Neural progenitor cell (in vitro differentiated cells): Measurements from ENCODE around the gene SCP2. TPM values are rescaled to one million over a fixed set of nuclear protein-coding genes. Genes with fewer than 3 reads are reported as not detected.

ENCODE experiments used
- DNase-seq: peaks from one replicate; pipeline ENCODE4 v3.0.0-alpha.2; 2016; ENCODE audit warnings: low spot score
- H2AFZ ChIP-seq: fragments of 200-600 bp; sonication (generic); replicated peaks from 2 replicates; pipeline ENCODE4 v1.6.1; 2016; ENCODE audit warnings: antibody characterized with exemption
- H3F3A ChIP-seq: fragments of 200-600 bp; sonication (generic); 2 replicates; pipeline ENCODE4 v1.6.1; 2016; ENCODE audit warnings: antibody characterized with exemption, low read depth
- H3K27ac ChIP-seq: fragments of 200-600 bp; sonication (generic); 2 replicates; pipeline ENCODE4 v1.5.1; 2016; ENCODE audit warnings: mild to moderate bottlenecking
- H3K27me3 ChIP-seq: fragments of 200-600 bp; sonication (generic); 2 replicates; pipeline ENCODE4 v1.6.1; 2016; ENCODE audit warnings: mild to moderate bottlenecking, moderate library complexity
- H3K36me3 ChIP-seq: fragments of 200-600 bp; sonication (generic); 2 replicates; pipeline ENCODE4 v1.5.1; 2016
- H3K4me1 ChIP-seq: fragments of 200-600 bp; sonication (generic); 2 replicates; pipeline ENCODE4 v1.6.1; 2016; ENCODE audit warnings: mixed run types
- H3K4me2 ChIP-seq: fragments of 200-600 bp; sonication (generic); 2 replicates; pipeline ENCODE4 v1.6.1; 2016
- H3K4me3 ChIP-seq: fragments of 200-600 bp; sonication (generic); 2 replicates; pipeline ENCODE4 v1.5.1; 2016
- H3K79me2 ChIP-seq: fragments of 200-600 bp; sonication (generic); 2 replicates; pipeline ENCODE4 v1.6.1; 2016; ENCODE audit warnings: low read depth
- H3K9ac ChIP-seq: fragments of 200-600 bp; sonication (generic); 2 replicates; pipeline ENCODE4 v1.6.1; 2016
- H3K9me3 ChIP-seq: fragments of 200-600 bp; sonication (generic); 2 replicates; pipeline ENCODE4 v1.5.1; 2016; ENCODE audit warnings: low read depth
- H4K20me1 ChIP-seq: fragments of 200-600 bp; sonication (generic); 2 replicates; pipeline ENCODE4 v1.6.1; 2016; ENCODE audit warnings: low read depth
- H3K27ac Mint-ChIP-seq: 3 replicates; pipeline ENCODE4 v1.8.0; 2021; ENCODE audit warnings: mixed read lengths
- H3K27me3 Mint-ChIP-seq: 2 replicates; pipeline ENCODE4 v1.8.0; 2022; ENCODE audit warnings: low read depth, mild to moderate bottlenecking, inconsistent platforms, moderate library complexity, mixed read lengths; ENCODE audit not compliant: insufficient read depth
- H3K36me3 Mint-ChIP-seq: 3 replicates; pipeline ENCODE4 v1.8.0; 2021; ENCODE audit warnings: mixed read lengths
- H3K4me1 Mint-ChIP-seq: 3 replicates; pipeline ENCODE4 v1.8.0; 2021; ENCODE audit warnings: mixed read lengths
- H3K4me3 Mint-ChIP-seq: 3 replicates; pipeline ENCODE4 v1.8.0; 2021; ENCODE audit warnings: mild to moderate bottlenecking, moderate library complexity, mixed read lengths
- H3K9me3 Mint-ChIP-seq: 3 replicates; pipeline ENCODE4 v1.8.0; 2020; ENCODE audit warnings: mixed read lengths
- CTCF ChIP-seq: fragments of 200-600 bp; sonication (generic); IDR thresholded peaks from 2 replicates; pipeline ENCODE4 v1.5.1; 2017; ENCODE audit warnings: antibody characterized with exemption, mild to moderate bottlenecking
- EZH2 ChIP-seq: fragments of 200-600 bp; sonication (generic); IDR thresholded peaks from 2 replicates; pipeline ENCODE4 v1.6.1; 2017; ENCODE audit warnings: antibody characterized with exemption, mild to moderate bottlenecking, moderate library complexity
- EZH2phosphoT487 ChIP-seq: fragments of 200-600 bp; sonication (generic); IDR thresholded peaks from 2 replicates; pipeline ENCODE4 v1.6.1; 2017; ENCODE audit warnings: antibody characterized with exemption
- total RNA-seq: library from RNA; depleted of rRNA; stranded (reverse); fragments of >200 nt; gene quantifications from 2 replicates; pipeline ENCODE4 v1.2.3, GENCODE V29; 2015; ENCODE audit warnings: low replicate concordance

The SCP2 gene
- total RNA-seq, 1 donor from 2014 or later: 101 TPM

- Histone ChIP-seq H3K79me2 (no peaks in the 10 kb centered on the region), H4K20me1 (no peaks in the 10 kb centered on the region), H2AFZ (no peak overlapping the region), H3K27ac (no peak overlapping the region), H3K4me1 (peaks cover 3% of the 10 kb centered on the region), H3K27me3 (peaks cover 20% of the 10 kb centered on the region), H3K9ac (no peak overlapping the region), H3K4me3 (no peak overlapping the region), H3K4me2 (no peak overlapping the region), H3F3A (peaks cover 13% of the 10 kb centered on the region), H3K36me3 (no peaks in the 10 kb centered on the region), H3K9me3 (no peaks in the 10 kb centered on the region)
- H3K4me3 Mint-ChIP-seq: no peak overlapping the region
- H3K9me3 Mint-ChIP-seq: peaks cover 14% of the 10 kb centered on the region
- H3K36me3 Mint-ChIP-seq: no peaks in the 10 kb centered on the region
- DNase-seq: no peak
- peaks cover 14% of the 10 kb centered on the region for H3K27me3 Mint-ChIP-seq
- TF ChIP-seq EZH2phosphoT487 (no peak), CTCF (no peak), EZH2 (no peak)
- no peaks in the 10 kb centered on the region for H3K4me1 Mint-ChIP-seq
- H3K27ac Mint-ChIP-seq: no peak overlapping the region
Measured at GRCh38 chr1:52916241-52916975, 10.7 kb upstream of the SCP2 start.

- Mint-ChIP-seq H3K9me3 (peaks cover 14% of the 10 kb centered on the region), H3K36me3 (no peaks in the 10 kb centered on the region), H3K4me3 (no peak overlapping the region), H3K27me3 (peaks cover 20% of the 10 kb centered on the region), H3K4me1 (no peaks in the 10 kb centered on the region), H3K27ac (no peak overlapping the region)
- Histone ChIP-seq H3K4me2 (no peak overlapping the region), H4K20me1 (no peaks in the 10 kb centered on the region), H3K79me2 (no peaks in the 10 kb centered on the region), H3K4me1 (peaks cover 3% of the 10 kb centered on the region), H3K27me3 (peaks cover 28% of the 10 kb centered on the region), H2AFZ (no peak overlapping the region), H3K9me3 (no peaks in the 10 kb centered on the region), H3K4me3 (no peak overlapping the region), H3F3A (peaks cover 13% of the 10 kb centered on the region), H3K27ac (no peak overlapping the region), H3K9ac (no peak overlapping the region), H3K36me3 (no peaks in the 10 kb centered on the region)
- TF ChIP-seq EZH2phosphoT487: no peak
- no peak for TF ChIP-seq CTCF
- no peak for TF ChIP-seq EZH2
- no peak for DNase-seq
Measured at GRCh38 chr1:52917156-52917555, 9.9 kb upstream of the SCP2 start.

GRCh38 chr1:52917581-52917980, 9.5 kb upstream of the SCP2 start:
- Histone ChIP-seq H3K9ac (no peak overlapping the region), H3K79me2 (no peaks in the 10 kb centered on the region), H4K20me1 (no peaks in the 10 kb centered on the region), H3K4me3 (no peak overlapping the region), H3K27me3 (peaks cover 32% of the 10 kb centered on the region), H3K9me3 (no peaks in the 10 kb centered on the region), H3K4me2 (no peak overlapping the region), H3K36me3 (no peaks in the 10 kb centered on the region), H3F3A (peaks cover 13% of the 10 kb centered on the region), H2AFZ (no peak overlapping the region), H3K4me1 (peaks cover 3% of the 10 kb centered on the region), H3K27ac (no peak overlapping the region)
- H3K4me3 Mint-ChIP-seq: no peak overlapping the region
- DNase-seq: no peak
- no peak overlapping the region for H3K27ac Mint-ChIP-seq
- TF ChIP-seq CTCF: no peak
- TF ChIP-seq EZH2: no peak
- TF ChIP-seq EZH2phosphoT487: no peak
- H3K9me3 Mint-ChIP-seq: peaks cover 15% of the 10 kb centered on the region
- H3K27me3 Mint-ChIP-seq: peaks cover 24% of the 10 kb centered on the region
- H3K36me3 Mint-ChIP-seq: no peaks in the 10 kb centered on the region
- no peaks in the 10 kb centered on the region for H3K4me1 Mint-ChIP-seq
